Mesenchymal stem cell (in vitro differentiated cells and primary cell): ENCODE measurements around the gene KCNH1.

ENCODE experiments used
- DNase-seq: peaks from one replicate; pipeline ENCODE4 v3.0.0-alpha.2; 2013
- H2AFZ ChIP-seq: one replicate; pipeline ENCODE4 v1.6.1; 2013; ENCODE audit warnings: low read depth, mild to moderate bottlenecking, control low read depth, inconsistent platforms, low read length, moderate library complexity
- H2AK5ac ChIP-seq: 2 replicates; pipeline ENCODE4 v1.6.1; 2013; ENCODE audit warnings: low read length, moderate library complexity, mild to moderate bottlenecking, inconsistent platforms; ENCODE audit not compliant: severe bottlenecking
- H2BK120ac ChIP-seq: one replicate; pipeline ENCODE4 v1.6.1; 2013; ENCODE audit warnings: low read depth, mild to moderate bottlenecking, inconsistent platforms, low read length, moderate library complexity
- H2BK12ac ChIP-seq, 2 experiments: one replicate each; pipeline ENCODE4 v1.6.1; 2013; ENCODE audit warnings: inconsistent platforms in 2 of 2, low read length in 2 of 2, mild to moderate bottlenecking in 2 of 2, moderate library complexity in 2 of 2, control low read depth in 1 of 2
- H2BK15ac ChIP-seq: one replicate; pipeline ENCODE4 v1.6.1; 2013; ENCODE audit warnings: mild to moderate bottlenecking, low read depth, inconsistent platforms; ENCODE audit not compliant: poor library complexity, severe bottlenecking
- H2BK5ac ChIP-seq: 2 replicates; pipeline ENCODE4 v1.6.1; 2013; ENCODE audit warnings: low read depth, mild to moderate bottlenecking, low read length, control low read depth, inconsistent platforms; ENCODE audit not compliant: poor library complexity, severe bottlenecking
- H3K14ac ChIP-seq, 2 experiments: one replicate each; pipeline ENCODE4 v1.6.1; 2013; ENCODE audit warnings: inconsistent platforms in 2 of 2, low read length in 2 of 2, control low read depth in 1 of 2, mild to moderate bottlenecking in 1 of 2, moderate library complexity in 1 of 2
- H3K18ac ChIP-seq, 2 experiments: one replicate each; pipeline ENCODE4 v1.6.1; 2013; ENCODE audit warnings: inconsistent platforms in 2 of 2, low read length in 2 of 2, control low read depth in 1 of 2, low read depth in 1 of 2, mild to moderate bottlenecking in 1 of 2
- H3K23ac ChIP-seq, 2 experiments: one replicate each; pipeline ENCODE4 v1.6.1; 2013; ENCODE audit warnings: inconsistent platforms in 2 of 2, low read length in 2 of 2, mild to moderate bottlenecking in 2 of 2, moderate library complexity in 2 of 2, control low read depth in 1 of 2
- H3K27ac ChIP-seq: 2 replicates; pipeline ENCODE4 v1.5.1; 2013; ENCODE audit warnings: mild to moderate bottlenecking, moderate library complexity, low read length, control low read depth, inconsistent platforms; ENCODE audit not compliant: poor library complexity, severe bottlenecking
- H3K27me3 ChIP-seq, 2 experiments: 2 replicates each; pipeline versions ENCODE4 v1.6.1 to v1.7.0; 2013; ENCODE audit warnings: low read length in 2 of 2, mild to moderate bottlenecking in 2 of 2, moderate library complexity in 2 of 2, control low read depth in 1 of 2, inconsistent platforms in 1 of 2; ENCODE audit not compliant: control insufficient read depth in 1 of 2, insufficient read depth in 1 of 2
- H3K36me3 ChIP-seq, 2 experiments: 2 replicates each; pipeline versions ENCODE4 v1.6.1 to v1.7.0; 2013; ENCODE audit warnings: low read length in 2 of 2, control low read depth in 1 of 2, inconsistent platforms in 1 of 2, low read depth in 1 of 2, mild to moderate bottlenecking in 1 of 2; ENCODE audit not compliant: insufficient read depth in 2 of 2, control insufficient read depth in 1 of 2
- H3K4ac ChIP-seq, 2 experiments: one replicate each; pipeline ENCODE4 v1.6.1; 2013; ENCODE audit warnings: inconsistent platforms in 2 of 2, low read length in 2 of 2, mild to moderate bottlenecking in 2 of 2, moderate library complexity in 2 of 2, control low read depth in 1 of 2, low read depth in 1 of 2
- H3K4me1 ChIP-seq: 2 replicates; pipeline ENCODE4 v1.6.1; 2013; ENCODE audit warnings: low read depth, low read length, control low read depth; ENCODE audit not compliant: control insufficient read depth, insufficient read depth
- H3K4me2 ChIP-seq: 2 replicates; pipeline ENCODE4 v1.6.1; 2013; ENCODE audit warnings: low read length, mild to moderate bottlenecking, inconsistent platforms; ENCODE audit not compliant: poor library complexity, severe bottlenecking
- H3K4me3 ChIP-seq, 2 experiments: 2 replicates each; pipeline versions ENCODE4 v1.5.1 to v1.7.0; 2013; ENCODE audit warnings: low read length in 2 of 2, mild to moderate bottlenecking in 2 of 2, control low read depth in 1 of 2, low read depth in 1 of 2; ENCODE audit not compliant: insufficient read depth in 1 of 2
- H3K79me1 ChIP-seq: replicated peaks from 2 replicates; pipeline ENCODE4 v1.6.1; 2013; ENCODE audit warnings: mild to moderate bottlenecking, control low read depth, low read length, inconsistent platforms; ENCODE audit not compliant: poor library complexity, severe bottlenecking
- H3K9ac ChIP-seq: 2 replicates; pipeline ENCODE4 v1.7.0; 2013; ENCODE audit warnings: mild to moderate bottlenecking, low read length, moderate library complexity
- H3K9me3 ChIP-seq: 2 replicates; pipeline ENCODE4 v1.7.0; 2013; ENCODE audit warnings: mild to moderate bottlenecking, low read length; ENCODE audit not compliant: control insufficient read depth
- H4K8ac ChIP-seq: one replicate; pipeline ENCODE4 v1.6.1; 2013; ENCODE audit warnings: inconsistent platforms, mild to moderate bottlenecking, low read length, moderate library complexity
- H4K91ac ChIP-seq: one replicate; pipeline ENCODE4 v1.6.1; 2013; ENCODE audit warnings: mild to moderate bottlenecking, low read length, inconsistent platforms
- WGBS: methylation state at CpG from one replicate; pipeline ENCODE4 v1.1.7; 2013; ENCODE audit warnings: mixed read lengths; 5-methylcytosine and 5-hydroxymethylcytosine counted together

The KCNH1 gene

DNA sequence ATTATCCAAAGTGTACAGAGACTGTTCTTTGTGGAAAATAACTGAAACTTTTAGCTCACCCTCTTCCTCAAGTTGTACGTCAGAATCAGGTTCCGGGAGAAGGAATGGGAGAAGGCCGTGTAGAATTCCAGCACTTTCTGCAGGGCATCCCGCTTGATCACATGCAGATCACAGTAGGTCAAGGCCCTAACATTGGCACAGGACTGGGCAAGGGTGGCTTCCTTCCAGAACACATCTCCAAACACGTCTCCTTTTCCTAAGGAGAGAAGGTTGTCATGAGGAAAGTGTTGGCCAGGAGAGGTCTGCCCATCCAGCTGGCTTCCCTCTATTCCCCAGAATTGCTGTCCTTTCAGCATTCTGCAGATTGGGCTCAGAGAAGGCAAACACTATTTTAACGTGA, 358.7 kb downstream of the KCNH1 start:
- Histone ChIP-seq H3K36me3 (peaks cover 0 to 5% of the 10 kb centered on the region in 2 experiments), H4K8ac (no peak overlapping the region), H3K4me3 (no peak overlapping the region), H3K4me1 (peaks cover 1% of the 10 kb centered on the region), H3K27me3 (no peaks in the 10 kb centered on the region), H3K4ac (no peak overlapping the region), H3K18ac (no peak overlapping the region), H2AFZ (no peak overlapping the region), H3K14ac (no peak overlapping the region), H2AK5ac (no peak overlapping the region), H2BK12ac (no peak overlapping the region), H2BK120ac (no peak overlapping the region), H2BK5ac (no peak overlapping the region), H3K4me2 (no peak overlapping the region), H4K91ac (no peak overlapping the region), H3K27ac (no peak overlapping the region), H3K79me1 (no peaks in the 10 kb centered on the region), H3K23ac (no peak overlapping the region), H3K9me3 (no peaks in the 10 kb centered on the region), H3K9ac (no peak overlapping the region), H2BK15ac (no peak overlapping the region)
- no peak for DNase-seq
- 83% methylated on average over 6 of the region's 6 CpGs for WGBS

DNA sequence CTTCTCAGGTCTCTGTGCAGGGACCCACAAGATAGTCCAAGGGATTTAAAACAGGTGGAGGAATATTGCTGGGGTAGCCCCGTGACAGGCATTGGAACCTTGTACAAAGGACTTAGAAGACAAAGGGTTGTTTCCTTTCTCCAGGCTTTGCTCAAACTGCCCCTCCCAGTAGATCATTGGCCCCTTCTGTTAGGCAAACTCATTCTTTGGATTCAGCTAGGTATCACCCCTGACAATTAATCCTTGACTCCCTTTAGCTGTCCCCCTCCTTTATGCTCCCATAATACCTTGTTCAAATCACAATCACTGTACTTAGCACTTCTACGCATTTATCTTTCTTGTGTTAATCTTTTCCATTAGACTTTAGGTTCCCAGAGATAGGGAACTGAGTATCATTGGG, 360.5 kb downstream of the KCNH1 start:
- Histone ChIP-seq H3K4ac (no peak overlapping the region), H3K79me1 (no peaks in the 10 kb centered on the region), H3K18ac (no peak overlapping the region), H2BK5ac (no peak overlapping the region), H3K23ac (no peak overlapping the region), H3K27ac (no peak overlapping the region), H3K4me1 (peaks cover 1% of the 10 kb centered on the region), H3K36me3 (peaks cover 0 to 5% of the 10 kb centered on the region in 2 experiments), H4K8ac (no peak overlapping the region), H3K9ac (no peak overlapping the region), H2AFZ (no peak overlapping the region), H2BK15ac (no peak overlapping the region), H2BK12ac (no peak overlapping the region), H2AK5ac (no peak overlapping the region), H3K9me3 (no peaks in the 10 kb centered on the region), H3K4me3 (no peak overlapping the region), H3K27me3 (no peaks in the 10 kb centered on the region), H4K91ac (no peak overlapping the region), H3K4me2 (no peak overlapping the region), H2BK120ac (no peak overlapping the region), H3K14ac (no peak overlapping the region)
- no peak for DNase-seq
- 89% methylated on average over 2 of the region's 2 CpGs for WGBS

DNA sequence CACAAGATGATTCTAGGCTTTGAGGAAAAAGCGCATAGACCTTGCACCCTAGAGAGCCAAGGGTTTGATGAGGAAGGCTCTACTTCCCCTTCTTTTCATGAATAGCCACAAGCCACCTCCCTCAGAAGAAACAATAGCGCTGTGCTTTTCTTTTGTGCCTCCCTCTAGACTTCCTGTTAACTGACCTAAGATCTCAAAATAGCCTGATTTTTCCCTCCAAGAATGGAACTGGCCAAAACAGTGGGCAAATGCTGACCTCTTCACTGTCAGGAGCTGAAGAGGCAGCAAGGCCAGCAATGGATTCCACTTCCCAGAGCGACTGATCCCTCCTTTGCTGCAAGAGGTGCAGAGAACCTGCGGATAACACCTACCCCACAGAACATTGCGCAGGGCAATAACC, 362.8 kb downstream of the KCNH1 start:
- WGBS: 86% methylated on average over 5 of the region's 5 CpGs
- H3K18ac ChIP-seq: no peak overlapping the region
- no peak overlapping the region for H2BK120ac ChIP-seq

DNA sequence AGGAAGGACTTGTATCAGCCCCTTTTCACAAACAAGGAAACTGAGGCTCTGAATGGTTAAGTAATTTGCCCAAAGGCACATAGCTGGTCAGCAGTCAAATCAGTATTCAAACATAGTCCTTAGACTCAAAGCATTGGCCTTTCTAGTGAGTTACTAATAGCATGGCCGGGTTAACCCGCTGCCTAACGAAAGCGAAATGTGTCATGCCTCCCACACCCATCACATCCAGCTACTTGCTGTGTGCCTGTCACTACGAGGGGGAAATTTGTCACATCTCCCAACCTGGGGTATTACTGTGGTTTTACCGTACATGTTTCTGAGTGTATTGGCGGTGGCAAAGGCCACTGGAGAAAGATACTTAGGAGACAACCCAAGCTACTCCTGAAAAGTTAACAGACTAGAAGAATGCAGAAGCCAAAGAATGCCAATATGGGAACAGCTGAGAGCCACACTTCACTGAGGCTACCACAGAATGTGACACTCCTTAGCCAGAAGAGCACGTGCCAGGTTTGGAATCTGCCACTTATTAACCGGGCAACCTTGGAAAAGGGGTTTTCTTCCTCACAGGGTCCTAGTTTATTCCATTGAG, 363.5 kb downstream of the KCNH1 start:
- H3K4me1 ChIP-seq: peaks cover 1% of the 10 kb centered on the region
- no peak overlapping the region for H3K27ac ChIP-seq
- DNase-seq: no peak
- H3K4ac ChIP-seq: no peak overlapping the region
- H3K4me3 ChIP-seq: no peak overlapping the region
- H3K4me2 ChIP-seq: no peak overlapping the region
- 90% methylated on average over 9 of the region's 9 CpGs for WGBS
- H2BK12ac ChIP-seq: no peak overlapping the region
- no peak overlapping the region for H4K91ac ChIP-seq
- H3K27me3 ChIP-seq: no peaks in the 10 kb centered on the region
- no peak overlapping the region for H3K23ac ChIP-seq
- no peaks in the 10 kb centered on the region for H3K9me3 ChIP-seq
- H3K9ac ChIP-seq: no peak overlapping the region
- no peak overlapping the region for H2BK5ac ChIP-seq
- H2BK15ac ChIP-seq: no peak overlapping the region
- no peak overlapping the region for H4K8ac ChIP-seq
- no peak overlapping the region for H3K14ac ChIP-seq
- no peaks in the 10 kb centered on the region for H3K79me1 ChIP-seq
- no peak overlapping the region for H2AK5ac ChIP-seq
- H2AFZ ChIP-seq: no peak overlapping the region
- no peak overlapping the region for H2BK120ac ChIP-seq
- H3K36me3 ChIP-seq: peaks cover 0 to 5% of the 10 kb centered on the region in 2 experiments
- no peak overlapping the region for H3K18ac ChIP-seq

More for the DNA sequence above, 362.8 kb downstream of the KCNH1 start:
- H3K9ac ChIP-seq: no peak overlapping the region
- peaks cover 0 to 5% of the 10 kb centered on the region in 2 experiments for H3K36me3 ChIP-seq
- no peak overlapping the region for H3K4me2 ChIP-seq
- H2AFZ ChIP-seq: no peak overlapping the region
- H3K4me3 ChIP-seq: no peak overlapping the region
- no peak overlapping the region for H2AK5ac ChIP-seq
- H3K14ac ChIP-seq: no peak overlapping the region
- H2BK15ac ChIP-seq: no peak overlapping the region
- no peak overlapping the region for H4K8ac ChIP-seq
- H3K27me3 ChIP-seq: no peaks in the 10 kb centered on the region
- H3K4ac ChIP-seq: no peak overlapping the region
- H3K79me1 ChIP-seq: no peaks in the 10 kb centered on the region
- H3K9me3 ChIP-seq: no peaks in the 10 kb centered on the region
- peaks cover 1% of the 10 kb centered on the region for H3K4me1 ChIP-seq
- no peak overlapping the region for H2BK5ac ChIP-seq
- H3K27ac ChIP-seq: no peak overlapping the region
- no peak for DNase-seq
- H2BK12ac ChIP-seq: no peak overlapping the region
- no peak overlapping the region for H3K23ac ChIP-seq
- no peak overlapping the region for H4K91ac ChIP-seq
